Calu3 (cell line): Measurements from ENCODE around the gene FLOT2. TPM values are rescaled to one million over a fixed set of nuclear protein-coding genes. Genes with fewer than 3 reads are reported as not detected.

Experiments
- BruUV-seq: library from RNA; stranded (reverse); fragments of 400-500 nt; replicated peaks from 2 replicates; lab custom pipeline; 2021; lab: Mats Ljungman, UMichigan
- CTCF ChIA-PET: fragments of 300-600 bp; sonication (Branson Sonifier 250); formaldehyde crosslinking; loops from one replicate; lab custom pipeline; 2022; ENCODE audit warnings: antibody characterized with exemption; lab: Charles Lee
- DNase-seq: peaks from one replicate; pipeline ENCODE4 v3.0.0; 2022
- H3K27ac Mint-ChIP-seq: one replicate; pipeline ENCODE4 v1.8.0; 2022; ENCODE audit warnings: mixed read lengths; ENCODE audit not compliant: unreplicated experiment
- H3K27me3 Mint-ChIP-seq: one replicate; pipeline ENCODE4 v1.8.0; 2022; ENCODE audit warnings: mixed read lengths; ENCODE audit not compliant: unreplicated experiment
- H3K36me3 Mint-ChIP-seq: one replicate; pipeline ENCODE4 v1.8.0; 2022; ENCODE audit warnings: mild to moderate bottlenecking, moderate library complexity, mixed read lengths; ENCODE audit not compliant: insufficient read depth, unreplicated experiment
- H3K4me1 Mint-ChIP-seq: one replicate; pipeline ENCODE4 v1.8.0; 2022; ENCODE audit warnings: mild to moderate bottlenecking, low read depth, mixed read lengths; ENCODE audit not compliant: unreplicated experiment
- H3K4me3 Mint-ChIP-seq: one replicate; pipeline ENCODE4 v1.8.0; 2022; ENCODE audit warnings: mild to moderate bottlenecking, low read depth, moderate library complexity, mixed read lengths; ENCODE audit not compliant: unreplicated experiment
- H3K9me3 Mint-ChIP-seq: one replicate; pipeline ENCODE4 v1.8.0; 2022; ENCODE audit warnings: low read depth, mixed read lengths; ENCODE audit not compliant: unreplicated experiment
- intact Hi-C: fragments of 100-400 bp; cut with micrococcal nuclease; formaldehyde crosslinking; loops from one replicate; pipeline ENCODE4 v1.10.0; 2022; ENCODE audit not compliant: unreplicated experiment
- total RNA-seq: library from RNA; stranded (reverse); gene quantifications from 2 replicates; pipeline ENCODE4 v1.2.3, GENCODE V29; 2022
- TF ChIP-seq, protein P1 (sequence below): fragments of 200-600 bp; IDR thresholded peaks from one replicate; pipeline ENCODE4 v1.8.0; 2022; ENCODE audit warnings: antibody characterized with exemption; ENCODE audit not compliant: unreplicated experiment

The FLOT2 gene
- total RNA-seq, 1 experiment from 2014 or later: 152 TPM

DNA sequence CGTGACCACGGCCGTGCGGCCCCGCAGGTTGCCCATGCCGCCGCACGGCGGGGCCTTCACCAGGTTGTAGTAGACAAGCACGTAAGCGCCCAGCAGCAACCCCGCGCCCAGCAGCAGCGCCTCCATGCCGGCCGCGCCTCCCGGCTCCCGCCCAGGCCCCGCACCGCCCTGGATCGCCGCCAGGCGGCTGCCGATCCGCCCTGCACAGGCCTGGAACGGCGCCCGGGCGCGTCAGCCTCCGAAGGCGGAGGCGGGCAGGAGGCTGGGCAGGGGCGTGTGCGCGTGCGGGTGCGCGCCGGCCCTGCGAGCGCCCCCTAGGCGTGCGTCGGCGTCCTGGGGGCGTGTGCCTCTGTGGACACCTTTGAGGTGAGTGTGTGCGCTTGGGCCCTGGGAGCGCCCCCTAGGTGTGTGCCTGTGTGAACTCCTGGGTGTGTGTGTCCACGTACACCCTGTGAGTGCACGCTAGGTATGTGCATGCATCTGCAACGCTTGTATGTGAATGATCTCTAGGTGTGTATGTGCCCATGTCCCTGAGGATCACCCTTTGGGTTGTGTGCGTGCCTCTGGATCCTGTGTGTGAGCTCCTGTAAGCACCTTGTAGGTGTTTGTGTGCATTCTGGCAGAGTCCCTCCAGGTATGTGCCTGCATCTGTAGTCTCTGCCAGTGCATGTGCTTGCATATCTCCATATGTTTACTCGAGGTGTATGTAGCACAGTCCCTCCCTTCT lies 5.4 kb upstream of the FLOT2 start, which contains the start of gene DHRS13:
Gene DHRS13 (minus strand): TSS at position 261 of the 727 bp plus-strand sequence. CDS start 135 bp downstream, at position 126.
- TF ChIP-seq, protein P1, sequence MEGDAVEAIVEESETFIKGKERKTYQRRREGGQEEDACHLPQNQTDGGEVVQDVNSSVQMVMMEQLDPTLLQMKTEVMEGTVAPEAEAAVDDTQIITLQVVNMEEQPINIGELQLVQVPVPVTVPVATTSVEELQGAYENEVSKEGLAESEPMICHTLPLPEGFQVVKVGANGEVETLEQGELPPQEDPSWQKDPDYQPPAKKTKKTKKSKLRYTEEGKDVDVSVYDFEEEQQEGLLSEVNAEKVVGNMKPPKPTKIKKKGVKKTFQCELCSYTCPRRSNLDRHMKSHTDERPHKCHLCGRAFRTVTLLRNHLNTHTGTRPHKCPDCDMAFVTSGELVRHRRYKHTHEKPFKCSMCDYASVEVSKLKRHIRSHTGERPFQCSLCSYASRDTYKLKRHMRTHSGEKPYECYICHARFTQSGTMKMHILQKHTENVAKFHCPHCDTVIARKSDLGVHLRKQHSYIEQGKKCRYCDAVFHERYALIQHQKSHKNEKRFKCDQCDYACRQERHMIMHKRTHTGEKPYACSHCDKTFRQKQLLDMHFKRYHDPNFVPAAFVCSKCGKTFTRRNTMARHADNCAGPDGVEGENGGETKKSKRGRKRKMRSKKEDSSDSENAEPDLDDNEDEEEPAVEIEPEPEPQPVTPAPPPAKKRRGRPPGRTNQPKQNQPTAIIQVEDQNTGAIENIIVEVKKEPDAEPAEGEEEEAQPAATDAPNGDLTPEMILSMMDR: peak; percentile 97
- Mint-ChIP-seq H3K4me1 (peaks cover 21% of the 10 kb centered on the region), H3K27me3 (no peaks in the 10 kb centered on the region), H3K4me3 (peak within 1 kb of the TSS; percentile 70), H3K9me3 (no peaks in the 10 kb centered on the region), H3K36me3 (peaks cover 55% of the 10 kb centered on the region), H3K27ac (peak within 1 kb of the TSS; percentile 1)
- intact Hi-C loops: loop anchor here (5.0 kb wide), 1 partner anchor 141 kb away; no protein-coding TSS in a partner anchor
- CTCF ChIA-PET: interaction anchor here (0.9 to 1.1 kb wide), 2 partner anchors 139 to 177 kb away, joined by 3 to 4 read pairs; partner anchors contain the start of gene TLCD1
- BruUV-seq: no TSS peak
- DNase-seq: peak; percentile 98

DNA sequence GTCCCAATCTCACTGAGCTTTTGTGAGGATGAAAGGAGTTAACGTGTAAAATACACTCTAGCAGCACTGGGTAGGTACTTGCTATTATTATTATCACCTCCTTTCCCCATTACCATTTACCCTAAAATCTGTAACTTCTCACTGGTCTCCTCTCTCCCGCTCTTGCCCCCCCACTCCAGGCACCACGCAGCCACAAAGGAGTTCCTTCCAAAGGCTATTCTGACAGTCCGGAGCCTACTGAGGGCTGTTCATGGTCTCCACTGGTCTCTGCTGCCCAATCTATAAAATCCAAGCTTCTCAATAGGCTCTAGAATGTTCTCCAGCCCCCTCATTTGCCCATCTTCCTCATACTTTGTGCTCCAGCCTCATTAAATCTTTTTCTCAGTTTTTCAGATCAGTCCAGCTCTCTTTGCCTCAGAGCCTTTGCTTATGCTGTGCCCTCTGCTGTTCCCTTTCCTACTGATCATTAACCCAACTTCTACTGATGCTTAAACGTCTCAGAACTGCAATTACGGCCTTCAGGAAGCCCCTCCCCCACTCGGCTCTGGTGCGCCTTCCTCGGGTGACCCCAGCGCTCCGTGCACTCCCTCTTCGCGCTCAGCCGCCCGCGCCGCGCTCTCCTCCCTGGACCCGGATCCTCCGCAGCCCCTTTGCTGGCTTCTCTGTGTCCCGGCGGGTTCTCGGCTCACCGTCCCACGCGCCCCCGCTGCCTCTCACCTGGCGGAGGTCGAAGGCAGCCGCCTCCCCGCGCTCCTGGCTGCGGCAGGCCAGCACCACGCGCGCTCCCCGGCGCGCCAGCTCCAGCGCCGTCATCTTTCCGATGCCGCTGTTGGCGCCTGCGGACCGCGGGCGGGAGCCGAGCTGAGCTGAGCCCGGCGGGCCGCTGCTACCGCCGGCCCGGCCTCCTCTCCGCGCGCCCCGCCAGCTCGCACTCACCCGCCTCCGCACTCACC lies 4.6 kb upstream of the FLOT2 start:
- Mint-ChIP-seq H3K9me3 (no peaks in the 10 kb centered on the region), H3K27me3 (no peaks in the 10 kb centered on the region), H3K36me3 (peaks cover 63% of the 10 kb centered on the region), H3K4me1 (peaks cover 21% of the 10 kb centered on the region), H3K4me3 (peak overlapping the region; percentile 70), H3K27ac (peak overlapping the region; percentile 1)
- CTCF ChIA-PET: interaction anchor here (0.6 to 1.1 kb wide), 3 partner anchors 16 to 176 kb away, joined by 3 to 8 read pairs (median 4); partner anchors contain the start of gene TLCD1
- BruUV-seq: no TSS peak
- TF ChIP-seq, protein P1: no peak
- intact Hi-C loops: loop anchor here (5.0 kb wide), 1 partner anchor 140 kb away; no protein-coding TSS in a partner anchor
- peak; percentile 56 for DNase-seq

DNA sequence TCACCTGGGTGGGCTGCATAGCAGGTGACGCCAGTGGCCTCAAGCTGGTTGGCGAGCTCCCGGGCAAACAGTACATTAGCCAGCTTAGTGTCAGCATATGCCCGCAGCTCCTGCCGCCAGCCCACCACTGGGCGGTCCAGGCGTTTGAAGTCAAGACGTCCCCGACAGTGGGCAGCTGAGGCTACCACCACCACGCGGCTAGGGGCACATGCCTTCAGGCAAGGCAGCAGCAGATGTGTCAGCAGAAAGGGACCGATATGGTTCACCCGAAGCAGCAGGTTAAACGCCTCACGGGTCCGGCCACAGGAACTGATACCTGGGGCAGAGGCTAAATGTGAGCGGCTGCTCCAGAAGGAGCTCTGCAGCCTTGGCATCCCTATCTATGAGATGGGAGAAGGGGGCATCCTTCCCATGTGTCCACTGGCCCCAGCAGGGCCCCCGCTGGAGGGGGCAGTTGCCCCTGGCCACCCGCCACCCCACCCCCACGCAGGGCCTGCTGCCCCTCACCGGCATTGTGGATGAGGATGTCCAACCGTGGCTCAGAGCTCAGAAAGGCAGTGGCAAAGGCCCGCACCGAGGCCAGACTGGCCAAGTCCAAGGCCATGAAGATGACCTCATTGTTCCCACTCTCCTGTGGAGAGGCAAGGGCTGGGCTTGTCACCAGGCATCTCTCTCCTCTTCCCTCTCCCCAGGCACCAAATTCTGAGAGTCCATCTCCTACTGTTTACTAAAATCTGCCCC lies 3.6 kb upstream of the FLOT2 start:
- no peak for DNase-seq
- TF ChIP-seq, protein P1: no peak
- peak overlapping the region; percentile 70 for H3K4me3 Mint-ChIP-seq
- H3K27me3 Mint-ChIP-seq: no peaks in the 10 kb centered on the region
- H3K36me3 Mint-ChIP-seq: peaks cover 65% of the 10 kb centered on the region
- intact Hi-C loops: loop anchor here (5.0 kb wide), 1 partner anchor 139 kb away; no protein-coding TSS in a partner anchor
- no TSS peak for BruUV-seq
- peaks cover 24% of the 10 kb centered on the region for H3K4me1 Mint-ChIP-seq
- no peaks in the 10 kb centered on the region for H3K9me3 Mint-ChIP-seq
- no peak overlapping the region for H3K27ac Mint-ChIP-seq
- CTCF ChIA-PET: interaction anchor here (0.6 to 1.0 kb wide), 4 partner anchors 15 to 261 kb away, joined by 3 to 8 read pairs (median 4); no protein-coding TSS in a partner anchor
